GM23338 (cell line): ENCODE measurements around the gene COL6A1. TPM values are rescaled to one million over a fixed set of nuclear protein-coding genes. Genes with fewer than 3 reads are reported as not detected.

ENCODE experiments used
- ATAC-seq: fragments of 200-7000 bp; cut with Tn5 transposase; 3 replicates; pipeline ENCODE4 v1.9.1; 2020
- DNase-seq: peaks from one replicate; pipeline ENCODE4 v3.0.0-alpha.2; 2015; ENCODE audit warnings: low spot score
- H2AFZ ChIP-seq: fragments of 200-600 bp; sonication (generic); 2 replicates; pipeline ENCODE4 v1.8.0; 2016; ENCODE audit warnings: antibody characterized with exemption, mild to moderate bottlenecking, moderate library complexity
- H3F3A ChIP-seq: fragments of 200-600 bp; sonication (generic); replicated peaks from 2 replicates; pipeline ENCODE4 v1.8.0; 2017; ENCODE audit warnings: antibody characterized with exemption, mixed run types, low read depth
- H3K27ac ChIP-seq: fragments of 200-600 bp; sonication (generic); 2 replicates; pipeline ENCODE4 v1.6.1; 2016; ENCODE audit warnings: low read depth
- H3K27me3 ChIP-seq: fragments of 200-600 bp; sonication (generic); 2 replicates; pipeline ENCODE4 v1.8.0; 2016; ENCODE audit warnings: mild to moderate bottlenecking, mixed run types, moderate library complexity; ENCODE audit not compliant: insufficient read depth
- H3K36me3 ChIP-seq: fragments of 200-600 bp; sonication (generic); 2 replicates; pipeline ENCODE4 v1.8.0; 2016; ENCODE audit warnings: mild to moderate bottlenecking; ENCODE audit not compliant: insufficient read depth
- H3K4me1 ChIP-seq: fragments of 200-600 bp; sonication (generic); 2 replicates; pipeline ENCODE4 v1.8.0; 2016; ENCODE audit warnings: mild to moderate bottlenecking, moderate library complexity; ENCODE audit not compliant: insufficient read depth
- H3K4me2 ChIP-seq: fragments of 200-600 bp; sonication (generic); 2 replicates; pipeline ENCODE4 v1.7.1; 2017; ENCODE audit warnings: mixed run types
- H3K4me3 ChIP-seq: fragments of 200-600 bp; sonication (generic); 2 replicates; pipeline ENCODE4 v1.6.1; 2016; ENCODE audit warnings: mixed run types
- H3K79me2 ChIP-seq: fragments of 200-600 bp; sonication (generic); replicated peaks from 2 replicates; pipeline ENCODE4 v1.8.0; 2017; ENCODE audit warnings: mild to moderate bottlenecking; ENCODE audit not compliant: insufficient read depth
- H3K9me2 ChIP-seq: fragments of 200-600 bp; sonication (generic); 2 replicates; pipeline ENCODE4 v1.8.0; 2017; ENCODE audit not compliant: insufficient read depth
- H4K20me1 ChIP-seq: fragments of 200-600 bp; sonication (generic); replicated peaks from 2 replicates; pipeline ENCODE4 v1.8.0; 2017; ENCODE audit warnings: mild to moderate bottlenecking; ENCODE audit not compliant: insufficient read depth
- H3K27ac Mint-ChIP-seq: 2 replicates; pipeline ENCODE4 v1.8.0; 2020; ENCODE audit warnings: inconsistent platforms, mild to moderate bottlenecking, moderate library complexity, mixed read lengths
- H3K27me3 Mint-ChIP-seq: 3 replicates; pipeline ENCODE4 v1.8.0; 2022; ENCODE audit warnings: low read depth, mild to moderate bottlenecking, moderate library complexity, mixed read lengths, inconsistent platforms; ENCODE audit not compliant: insufficient read depth, poor library complexity
- H3K36me3 Mint-ChIP-seq: 3 replicates; pipeline ENCODE4 v1.8.0; 2021; ENCODE audit warnings: low read depth, mild to moderate bottlenecking, inconsistent platforms, moderate library complexity, mixed read lengths
- H3K4me1 Mint-ChIP-seq: 3 replicates; pipeline ENCODE4 v1.8.0; 2020; ENCODE audit warnings: mild to moderate bottlenecking, inconsistent platforms, mixed read lengths
- H3K4me3 Mint-ChIP-seq: 3 replicates; pipeline ENCODE4 v1.8.0; 2021; ENCODE audit warnings: moderate library complexity, mild to moderate bottlenecking, inconsistent platforms, mixed read lengths
- H3K9me3 Mint-ChIP-seq: 3 replicates; pipeline ENCODE4 v1.8.0; 2020; ENCODE audit warnings: moderate library complexity, mild to moderate bottlenecking, inconsistent platforms, mixed read lengths
- EZH2 ChIP-seq: fragments of 200-600 bp; sonication (generic); IDR thresholded peaks from one replicate; pipeline ENCODE4 v1.8.0; 2017; ENCODE audit warnings: antibody characterized with exemption, mild to moderate bottlenecking, low read depth; ENCODE audit not compliant: unreplicated experiment
- EZH2phosphoT487 ChIP-seq: fragments of 200-600 bp; sonication (generic); IDR thresholded peaks from one replicate; pipeline ENCODE4 v1.8.1; 2018; ENCODE audit warnings: antibody characterized with exemption; ENCODE audit not compliant: unreplicated experiment
- NANOG ChIP-seq: IDR thresholded peaks from 2 replicates; pipeline ENCODE4 v1.6.1; 2016; ENCODE audit warnings: antibody characterized with exemption, borderline replicate concordance
- POLR2AphosphoS5 ChIP-seq: IDR thresholded peaks from 2 replicates; pipeline ENCODE4 v1.6.1; 2016; ENCODE audit warnings: antibody characterized with exemption, low read depth
- STAT1 ChIP-seq: IDR thresholded peaks from one replicate; pipeline ENCODE4 v1.6.1; 2016; ENCODE audit warnings: antibody characterized with exemption; ENCODE audit not compliant: unreplicated experiment
- ZNF114 ChIP-seq: fragments of 250-450 bp; sonication (Bioruptor Pico); IDR thresholded peaks from 2 replicates; pipeline ENCODE4 v1.5.0; 2020; ENCODE audit warnings: mild to moderate bottlenecking, moderate library complexity
- ZNF331 ChIP-seq: fragments of 250-450 bp; sonication (Bioruptor Pico); IDR thresholded peaks from 2 replicates; pipeline ENCODE4 v1.5.0; 2020; ENCODE audit warnings: low read depth, mild to moderate bottlenecking, moderate library complexity
- ZNF462 ChIP-seq: fragments of 250-450 bp; sonication (Bioruptor Pico); IDR thresholded peaks from 2 replicates; pipeline ENCODE4 v1.5.0; 2020; ENCODE audit warnings: mild to moderate bottlenecking, moderate library complexity
- polyA plus RNA-seq: library from polyadenylated mRNA; unstranded; fragments of >200 nt; fragmentation: Nextera tagmentation; extraction: Ambion mirVana; gene quantifications from 2 replicates; pipeline ENCODE4 v1.2.1, GENCODE V29; 2016
- total RNA-seq: library from RNA; depleted of rRNA; stranded (reverse); fragments of >200 nt; shearing (Covaris generic); gene quantifications from 2 replicates; pipeline ENCODE4 v1.2.3, GENCODE V29; 2014
- TF ChIP-seq, protein P1 (sequence below), 2 experiments: fragments of 200-600 bp in 1 of 2; sonication (generic) in 1 of 2; conservative IDR thresholded peaks; 2 replicates each; pipeline versions ENCODE4 v1.5.1 to v1.6.1; 2016 to 2017; ENCODE audit warnings: antibody characterized with exemption in 2 of 2, low read depth in 2 of 2, mild to moderate bottlenecking in 2 of 2, moderate library complexity in 1 of 2

COL6A1 gene
- total and polyA plus RNA-seq, 2 experiments from 2014 or later, result 76.0 to 180 TPM

- peaks cover 4% of the 10 kb centered on the region; the same call in 1 of the 2 replicates for H3K4me1 ChIP-seq
- H3K27ac Mint-ChIP-seq, result no peak overlapping the region
- H3K27me3 Mint-ChIP-seq, result peaks cover 4% of the 10 kb centered on the region
- no peak overlapping the region for H3K4me2 ChIP-seq
- no peak for ATAC-seq
- no peaks in the 10 kb centered on the region for H3F3A ChIP-seq
- peaks cover 2% of the 10 kb centered on the region; the same call in 1 of the 3 replicates for H3K9me3 Mint-ChIP-seq
- no peaks in the 10 kb centered on the region for H3K36me3 ChIP-seq
- H3K4me1 Mint-ChIP-seq, result peaks cover 24% of the 10 kb centered on the region
- H2AFZ ChIP-seq, result no peak overlapping the region
- H3K9me2 ChIP-seq, result no peaks in the 10 kb centered on the region
- no peak for TF ChIP-seq EZH2phosphoT487
- TF ChIP-seq ZNF114 (CRISPR knock-in tag), result no peak
- no peak overlapping the region; the same call in 2 of the 3 replicates for H3K4me3 Mint-ChIP-seq
- peaks cover 3% of the 10 kb centered on the region; the same call in 2 of the 3 replicates for H3K36me3 Mint-ChIP-seq
- H3K4me3 ChIP-seq, result no peak overlapping the region
- no peaks in the 10 kb centered on the region for H3K79me2 ChIP-seq
- no peak overlapping the region for H3K27ac ChIP-seq
- H3K27me3 ChIP-seq, result no peaks in the 10 kb centered on the region
- DNase-seq, result no peak
- H4K20me1 ChIP-seq, result no peaks in the 10 kb centered on the region
Observed at GRCh38 chr21:46041183-46041582, 59.6 kb downstream of the COL6A1 start.

DNA sequence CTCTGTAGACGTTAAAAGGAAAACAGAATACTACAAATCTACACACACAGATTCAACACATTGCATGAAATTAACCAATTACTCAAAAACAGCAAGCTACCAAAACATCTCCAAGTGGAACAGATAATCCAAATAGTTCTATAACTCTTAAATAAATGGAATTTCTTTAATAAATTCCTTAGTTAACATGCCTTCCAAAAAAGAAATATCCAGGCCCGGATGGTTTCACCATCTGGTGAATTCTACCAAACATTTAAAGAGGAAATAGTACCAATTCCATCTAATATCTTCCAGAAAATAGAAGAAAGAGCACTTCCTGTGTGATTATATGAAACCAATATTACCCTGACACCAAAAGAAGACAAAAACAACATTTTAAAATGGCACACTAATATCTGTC is 63.6 kb downstream of the COL6A1 start:
- Histone ChIP-seq H3K4me1 (peaks cover 15% of the 10 kb centered on the region), H3K4me3 (no peak overlapping the region), H3K27me3 (no peaks in the 10 kb centered on the region), H3K9me2 (no peaks in the 10 kb centered on the region), H3F3A (no peaks in the 10 kb centered on the region), H3K79me2 (no peaks in the 10 kb centered on the region), H3K36me3 (no peaks in the 10 kb centered on the region), H2AFZ (no peak overlapping the region), H3K27ac (no peak overlapping the region), H3K4me2 (no peak overlapping the region), H4K20me1 (no peaks in the 10 kb centered on the region)
- ATAC-seq (no peak), DNase-seq (no peak)
- Mint-ChIP-seq H3K9me3 (peaks cover 2% of the 10 kb centered on the region; the same call in 1 of the 3 replicates), H3K4me3 (no peak overlapping the region), H3K4me1 (peaks cover 20% of the 10 kb centered on the region), H3K27ac (no peak overlapping the region), H3K36me3 (peaks cover 3% of the 10 kb centered on the region; the same call in 2 of the 3 replicates), H3K27me3 (peaks cover 4% of the 10 kb centered on the region)
- no peak for TF ChIP-seq POLR2AphosphoS5

DNA sequence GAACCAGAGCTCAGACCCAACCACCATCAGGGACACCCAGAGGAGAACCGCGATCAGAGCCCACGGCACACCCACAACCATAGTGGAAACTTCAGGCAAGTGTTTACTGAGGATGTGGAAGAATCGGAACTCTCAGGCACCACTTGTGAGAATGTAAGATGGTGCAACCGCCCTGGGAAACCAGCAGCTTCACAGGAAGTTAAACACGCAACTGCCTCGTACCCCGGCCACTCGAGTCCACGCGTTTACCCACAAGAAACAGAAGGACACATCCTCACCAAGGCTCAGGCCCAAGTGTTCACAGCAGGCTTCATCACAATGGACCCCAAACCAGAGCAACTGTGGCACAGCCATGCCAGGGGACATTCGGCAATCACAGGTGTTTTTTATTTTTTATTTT is 64.9 kb downstream of the COL6A1 start:
- Mint-ChIP-seq H3K36me3 (peaks cover 3% of the 10 kb centered on the region; the same call in 2 of the 3 replicates), H3K27ac (no peak overlapping the region), H3K9me3 (peaks cover 2% of the 10 kb centered on the region; the same call in 1 of the 3 replicates), H3K27me3 (peaks cover 2% of the 10 kb centered on the region), H3K4me3 (no peak overlapping the region), H3K4me1 (peaks cover 16% of the 10 kb centered on the region)
- no peaks in the 10 kb centered on the region for H3F3A ChIP-seq
- no peak for DNase-seq
- H3K27ac ChIP-seq, result no peak overlapping the region
- no peaks in the 10 kb centered on the region for H3K27me3 ChIP-seq
- no peaks in the 10 kb centered on the region for H3K9me2 ChIP-seq
- peaks cover 15% of the 10 kb centered on the region for H3K4me1 ChIP-seq
- H3K4me3 ChIP-seq, result no peak overlapping the region
- H3K36me3 ChIP-seq, result no peaks in the 10 kb centered on the region
- no peak overlapping the region for H2AFZ ChIP-seq
- ATAC-seq, result no peak
- no peaks in the 10 kb centered on the region for H3K79me2 ChIP-seq
- H4K20me1 ChIP-seq, result no peaks in the 10 kb centered on the region
- no peak overlapping the region for H3K4me2 ChIP-seq
- TF ChIP-seq STAT1 (no peak), EZH2 (no peak), ZNF462 (CRISPR knock-in tag) (no peak), POLR2AphosphoS5 (no peak), ZNF331 (CRISPR knock-in tag) (no peak), NANOG (no peak)
- TF ChIP-seq, protein P1, sequence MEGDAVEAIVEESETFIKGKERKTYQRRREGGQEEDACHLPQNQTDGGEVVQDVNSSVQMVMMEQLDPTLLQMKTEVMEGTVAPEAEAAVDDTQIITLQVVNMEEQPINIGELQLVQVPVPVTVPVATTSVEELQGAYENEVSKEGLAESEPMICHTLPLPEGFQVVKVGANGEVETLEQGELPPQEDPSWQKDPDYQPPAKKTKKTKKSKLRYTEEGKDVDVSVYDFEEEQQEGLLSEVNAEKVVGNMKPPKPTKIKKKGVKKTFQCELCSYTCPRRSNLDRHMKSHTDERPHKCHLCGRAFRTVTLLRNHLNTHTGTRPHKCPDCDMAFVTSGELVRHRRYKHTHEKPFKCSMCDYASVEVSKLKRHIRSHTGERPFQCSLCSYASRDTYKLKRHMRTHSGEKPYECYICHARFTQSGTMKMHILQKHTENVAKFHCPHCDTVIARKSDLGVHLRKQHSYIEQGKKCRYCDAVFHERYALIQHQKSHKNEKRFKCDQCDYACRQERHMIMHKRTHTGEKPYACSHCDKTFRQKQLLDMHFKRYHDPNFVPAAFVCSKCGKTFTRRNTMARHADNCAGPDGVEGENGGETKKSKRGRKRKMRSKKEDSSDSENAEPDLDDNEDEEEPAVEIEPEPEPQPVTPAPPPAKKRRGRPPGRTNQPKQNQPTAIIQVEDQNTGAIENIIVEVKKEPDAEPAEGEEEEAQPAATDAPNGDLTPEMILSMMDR (conservative IDR thresholded peaks at IDR 0.05; ENCODE audit: low read depth in 2 of 2), result no peak
